OCI-LY7 (cell line): Measurements from ENCODE around the gene DSCAM. TPM values are rescaled to one million over a fixed set of nuclear protein-coding genes. Genes with fewer than 3 reads are reported as not detected.

Experiments used
- BruUV-seq: library from RNA; stranded (reverse); fragments of 400-500 nt; replicated peaks from 2 replicates; lab custom pipeline; 2021; lab: Mats Ljungman, UMichigan
- CTCF ChIA-PET: fragments of 300-600 bp; sonication (Branson Sonifier 250); formaldehyde crosslinking; loops from one replicate; lab custom pipeline; 2022; ENCODE audit warnings: antibody characterized with exemption; ENCODE audit not compliant: unreplicated experiment; lab: Charles Lee
- POLR2A ChIA-PET: fragments of 300-600 bp; sonication (Branson Sonifier 250); formaldehyde crosslinking; loops from one replicate; lab custom pipeline; 2022; ENCODE audit warnings: antibody characterized with exemption; lab: Charles Lee
- DNase-seq: peaks from one replicate; pipeline ENCODE4 v3.0.0-alpha.2; 2015; ENCODE audit warnings: low spot score
- H2AFZ ChIP-seq: fragments of 200-600 bp; sonication (generic), shearing (Covaris generic); 2 replicates; pipeline ENCODE4 v1.6.1; 2014; ENCODE audit warnings: mild to moderate bottlenecking, antibody characterized with exemption, low read length, moderate library complexity
- H3K27ac ChIP-seq: fragments of 200-600 bp; sonication (generic); 2 replicates; pipeline ENCODE4 v1.5.1; 2014; ENCODE audit warnings: mixed run types, low read depth, mild to moderate bottlenecking, moderate library complexity, low read length, inconsistent platforms; ENCODE audit not compliant: poor library complexity, severe bottlenecking
- H3K36me3 ChIP-seq: fragments of 200-600 bp; sonication (generic); 2 replicates; pipeline ENCODE4 v1.6.1; 2014; ENCODE audit warnings: mild to moderate bottlenecking, antibody characterized with exemption, low read length, moderate library complexity, mixed read lengths; ENCODE audit not compliant: insufficient read depth
- H3K4me1 ChIP-seq: fragments of 200-600 bp; sonication (generic); 2 replicates; pipeline ENCODE4 v1.5.1; 2014; ENCODE audit warnings: mild to moderate bottlenecking, low read length; ENCODE audit not compliant: insufficient read depth, poor library complexity, severe bottlenecking
- H3K4me2 ChIP-seq: fragments of 200-600 bp; sonication (generic); 2 replicates; pipeline ENCODE4 v1.6.1; 2014; ENCODE audit warnings: mild to moderate bottlenecking, low read length
- H3K4me3 ChIP-seq: fragments of 200-600 bp; sonication (generic); 2 replicates; pipeline ENCODE4 v1.5.1; 2014; ENCODE audit warnings: mild to moderate bottlenecking, low read depth, low read length; ENCODE audit not compliant: poor library complexity, severe bottlenecking
- H3K79me2 ChIP-seq: fragments of 200-600 bp; sonication (generic); 2 replicates; pipeline ENCODE4 v1.6.1; 2016; ENCODE audit warnings: low read depth, mild to moderate bottlenecking, low read length, moderate library complexity, mixed read lengths; ENCODE audit not compliant: insufficient read depth
- H3K9me2 ChIP-seq: fragments of 200-600 bp; sonication (generic); 2 replicates; pipeline ENCODE4 v1.6.1; 2016; ENCODE audit warnings: mild to moderate bottlenecking, low read length, mixed read lengths; ENCODE audit not compliant: insufficient read depth
- H3K9me3 ChIP-seq: fragments of 200-600 bp; sonication (generic); 2 replicates; pipeline ENCODE4 v1.6.1; 2014; ENCODE audit warnings: mild to moderate bottlenecking, mixed run types, low read length, mixed read lengths
- H4K20me1 ChIP-seq: fragments of 200-600 bp; sonication (generic); 2 replicates; pipeline ENCODE4 v1.6.1; 2014; ENCODE audit warnings: mild to moderate bottlenecking, antibody characterized with exemption, low read length, moderate library complexity, mixed read lengths; ENCODE audit not compliant: insufficient read depth
- EZH2phosphoT487 ChIP-seq: fragments of 200-600 bp; sonication (generic); IDR thresholded peaks from 2 replicates; pipeline ENCODE4 v1.6.1; 2018; ENCODE audit warnings: low read depth, borderline replicate concordance, mild to moderate bottlenecking, mixed run types, antibody characterized with exemption, low read length, moderate library complexity, mixed read lengths
- intact Hi-C: fragments of 100-400 bp; cut with micrococcal nuclease; formaldehyde crosslinking; loops from one replicate; pipeline ENCODE4 v1.10.0; 2022; ENCODE audit not compliant: unreplicated experiment
- total RNA-seq, 2 experiments: library from RNA; depleted of rRNA in 1 of 2; stranded (reverse); fragments of >200 nt in 1 of 2; shearing (Covaris generic) in 1 of 2; gene quantifications; 2 replicates each; pipeline ENCODE4 v1.2.3, GENCODE V29; 2014 to 2022
- TF ChIP-seq, protein P1 (sequence below): fragments of 200-600 bp; sonication (generic); conservative IDR thresholded peaks from 2 replicates; pipeline ENCODE4 v1.5.1; 2014; ENCODE audit warnings: mild to moderate bottlenecking, antibody characterized with exemption, low read length, moderate library complexity, mixed read lengths

The DSCAM gene
- total RNA-seq, 2 experiments from 2014 or later = not detected

- intact Hi-C loops = no loop called here
- no peaks in the 10 kb centered on the region for H3K36me3 ChIP-seq
- H2AFZ ChIP-seq = no peak overlapping the region
- H3K4me1 ChIP-seq = no peaks in the 10 kb centered on the region
- H3K4me2 ChIP-seq = no peak overlapping the region
- no peaks in the 10 kb centered on the region for H3K79me2 ChIP-seq
- ChIA-PET POLR2A (interaction anchor here (1.1 kb wide), 1 partner anchor 12 kb away, joined by 3 read pairs; no protein-coding TSS in a partner anchor), CTCF (no interaction called here)
- H3K4me3 ChIP-seq = no peak overlapping the region
- DNase-seq = no peak
- no TSS peak for BruUV-seq
- 0 out of 2 replicates have a peak, but pooled peaks cover 12% of the 10 kb centered on the region for H3K9me3 ChIP-seq
- no peak overlapping the region for H3K27ac ChIP-seq
- H3K9me2 ChIP-seq = no peaks in the 10 kb centered on the region
- no peaks in the 10 kb centered on the region for H4K20me1 ChIP-seq
- TF ChIP-seq EZH2phosphoT487 = no peak
- TF ChIP-seq, protein P1, sequence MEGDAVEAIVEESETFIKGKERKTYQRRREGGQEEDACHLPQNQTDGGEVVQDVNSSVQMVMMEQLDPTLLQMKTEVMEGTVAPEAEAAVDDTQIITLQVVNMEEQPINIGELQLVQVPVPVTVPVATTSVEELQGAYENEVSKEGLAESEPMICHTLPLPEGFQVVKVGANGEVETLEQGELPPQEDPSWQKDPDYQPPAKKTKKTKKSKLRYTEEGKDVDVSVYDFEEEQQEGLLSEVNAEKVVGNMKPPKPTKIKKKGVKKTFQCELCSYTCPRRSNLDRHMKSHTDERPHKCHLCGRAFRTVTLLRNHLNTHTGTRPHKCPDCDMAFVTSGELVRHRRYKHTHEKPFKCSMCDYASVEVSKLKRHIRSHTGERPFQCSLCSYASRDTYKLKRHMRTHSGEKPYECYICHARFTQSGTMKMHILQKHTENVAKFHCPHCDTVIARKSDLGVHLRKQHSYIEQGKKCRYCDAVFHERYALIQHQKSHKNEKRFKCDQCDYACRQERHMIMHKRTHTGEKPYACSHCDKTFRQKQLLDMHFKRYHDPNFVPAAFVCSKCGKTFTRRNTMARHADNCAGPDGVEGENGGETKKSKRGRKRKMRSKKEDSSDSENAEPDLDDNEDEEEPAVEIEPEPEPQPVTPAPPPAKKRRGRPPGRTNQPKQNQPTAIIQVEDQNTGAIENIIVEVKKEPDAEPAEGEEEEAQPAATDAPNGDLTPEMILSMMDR = no peak
These were observed 547.5 kb downstream of the DSCAM start for GRCh38 chr21:40299451-40299850.

DNA sequence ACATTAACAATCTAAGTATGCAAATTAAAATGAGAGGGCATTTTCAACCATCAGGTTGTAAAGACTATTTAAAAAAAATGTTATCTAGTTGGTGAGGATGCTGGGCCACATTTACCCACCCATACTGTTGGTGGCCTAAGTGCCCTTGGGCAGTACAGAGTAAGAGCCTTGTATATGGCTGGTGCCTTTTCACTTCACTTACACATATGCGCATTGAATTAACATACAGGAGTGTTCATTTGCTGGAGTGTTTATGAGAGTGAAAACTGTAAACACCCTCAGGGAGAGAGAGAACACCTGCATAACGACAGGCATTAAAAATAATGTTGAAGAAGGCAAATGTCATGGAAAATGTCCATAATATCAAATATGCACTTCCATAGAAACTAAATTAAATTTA is 552.6 kb downstream of the DSCAM start:
- Histone ChIP-seq H3K36me3 (no peaks in the 10 kb centered on the region), H3K9me3 (no peaks in the 10 kb centered on the region), H3K4me3 (no peak overlapping the region), H3K27ac (no peak overlapping the region), H4K20me1 (no peaks in the 10 kb centered on the region), H3K4me2 (no peak overlapping the region), H2AFZ (no peak overlapping the region), H3K79me2 (no peaks in the 10 kb centered on the region), H3K4me1 (no peaks in the 10 kb centered on the region), H3K9me2 (no peaks in the 10 kb centered on the region)
- BruUV-seq = no TSS peak
- no peak for DNase-seq
- ChIA-PET CTCF (no interaction called here), POLR2A (no interaction called here)
- TF ChIP-seq, protein P1 = no peak
- TF ChIP-seq EZH2phosphoT487 = no peak
- intact Hi-C loops = no loop called here

DNA sequence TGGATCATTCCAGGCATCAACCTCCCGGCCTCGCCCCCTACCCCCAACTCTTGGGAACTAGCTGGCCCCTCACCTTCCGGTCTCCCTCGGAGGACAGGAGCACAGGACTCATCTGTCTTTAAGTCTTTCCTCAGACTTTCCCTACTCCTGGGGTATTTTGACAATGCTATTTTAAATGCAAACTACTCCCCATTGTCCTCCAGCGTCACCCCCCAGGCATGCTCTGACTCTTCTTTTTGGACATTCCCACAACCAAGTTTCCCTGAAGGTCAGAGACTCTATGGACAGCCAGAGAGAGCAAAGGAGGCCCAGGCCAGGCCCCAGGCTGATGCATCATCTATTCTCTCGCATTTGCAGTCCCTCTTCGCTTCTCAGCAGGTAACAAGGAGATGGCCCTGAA is 555.4 kb downstream of the DSCAM start:
- H3K79me2 ChIP-seq = no peaks in the 10 kb centered on the region
- H3K9me3 ChIP-seq = 0 out of 2 replicates have a peak, but pooled peaks cover 4% of the 10 kb centered on the region
- intact Hi-C loops = no loop called here
- ChIA-PET POLR2A (no interaction called here), CTCF (no interaction called here)
- H3K4me3 ChIP-seq = no peak overlapping the region
- TF ChIP-seq, protein P1 = no peak
- no peak for TF ChIP-seq EZH2phosphoT487
- no TSS peak for BruUV-seq
- no peaks in the 10 kb centered on the region for H3K36me3 ChIP-seq
- H4K20me1 ChIP-seq = no peaks in the 10 kb centered on the region
- H2AFZ ChIP-seq = no peak overlapping the region
- no peaks in the 10 kb centered on the region for H3K4me1 ChIP-seq
- no peaks in the 10 kb centered on the region for H3K9me2 ChIP-seq
- H3K4me2 ChIP-seq = no peak overlapping the region
- no peak overlapping the region for H3K27ac ChIP-seq
- DNase-seq = no peak
